ENCODE data around the gene NOL6.

DNA sequence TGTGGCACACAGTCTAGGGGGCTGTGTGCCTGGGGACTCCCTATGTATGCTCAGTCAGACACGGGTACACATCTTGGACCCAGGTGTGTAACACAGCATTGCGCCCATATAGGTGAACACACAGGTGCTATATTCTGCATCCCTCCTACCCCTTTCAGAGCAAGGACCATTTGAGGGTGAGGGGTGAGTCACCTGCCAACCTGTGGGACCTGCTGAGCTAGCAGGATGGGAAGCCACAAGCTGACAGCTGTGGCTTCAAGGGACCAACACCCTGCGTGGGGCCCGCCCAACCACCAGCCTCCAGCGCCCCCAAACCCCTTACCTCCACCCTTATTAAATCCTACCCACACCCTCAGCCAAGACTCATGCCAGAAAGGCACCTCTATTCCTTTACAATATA, 56.7 kb downstream of the NOL6 start:
- TF ChIP-seq ZFP3 (CRISPR knock-in tag; IDR thresholded peaks at IDR 0.05), result no peak
- TF ChIP-seq, protein P1, sequence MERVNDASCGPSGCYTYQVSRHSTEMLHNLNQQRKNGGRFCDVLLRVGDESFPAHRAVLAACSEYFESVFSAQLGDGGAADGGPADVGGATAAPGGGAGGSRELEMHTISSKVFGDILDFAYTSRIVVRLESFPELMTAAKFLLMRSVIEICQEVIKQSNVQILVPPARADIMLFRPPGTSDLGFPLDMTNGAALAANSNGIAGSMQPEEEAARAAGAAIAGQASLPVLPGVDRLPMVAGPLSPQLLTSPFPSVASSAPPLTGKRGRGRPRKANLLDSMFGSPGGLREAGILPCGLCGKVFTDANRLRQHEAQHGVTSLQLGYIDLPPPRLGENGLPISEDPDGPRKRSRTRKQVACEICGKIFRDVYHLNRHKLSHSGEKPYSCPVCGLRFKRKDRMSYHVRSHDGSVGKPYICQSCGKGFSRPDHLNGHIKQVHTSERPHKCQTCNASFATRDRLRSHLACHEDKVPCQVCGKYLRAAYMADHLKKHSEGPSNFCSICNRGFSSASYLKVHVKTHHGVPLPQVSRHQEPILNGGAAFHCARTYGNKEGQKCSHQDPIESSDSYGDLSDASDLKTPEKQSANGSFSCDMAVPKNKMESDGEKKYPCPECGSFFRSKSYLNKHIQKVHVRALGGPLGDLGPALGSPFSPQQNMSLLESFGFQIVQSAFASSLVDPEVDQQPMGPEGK (CRISPR knock-in tag; IDR thresholded peaks at IDR 0.05; ENCODE audit: borderline replicate concordance), result no peak
- no peak for TF ChIP-seq TCF4 (CRISPR knock-in tag; IDR thresholded peaks at IDR 0.05; ENCODE audit: borderline replicate concordance)
- no peak for TF ChIP-seq ZNF8 (CRISPR knock-in tag; IDR thresholded peaks at IDR 0.05)
- TF ChIP-seq, protein P2, sequence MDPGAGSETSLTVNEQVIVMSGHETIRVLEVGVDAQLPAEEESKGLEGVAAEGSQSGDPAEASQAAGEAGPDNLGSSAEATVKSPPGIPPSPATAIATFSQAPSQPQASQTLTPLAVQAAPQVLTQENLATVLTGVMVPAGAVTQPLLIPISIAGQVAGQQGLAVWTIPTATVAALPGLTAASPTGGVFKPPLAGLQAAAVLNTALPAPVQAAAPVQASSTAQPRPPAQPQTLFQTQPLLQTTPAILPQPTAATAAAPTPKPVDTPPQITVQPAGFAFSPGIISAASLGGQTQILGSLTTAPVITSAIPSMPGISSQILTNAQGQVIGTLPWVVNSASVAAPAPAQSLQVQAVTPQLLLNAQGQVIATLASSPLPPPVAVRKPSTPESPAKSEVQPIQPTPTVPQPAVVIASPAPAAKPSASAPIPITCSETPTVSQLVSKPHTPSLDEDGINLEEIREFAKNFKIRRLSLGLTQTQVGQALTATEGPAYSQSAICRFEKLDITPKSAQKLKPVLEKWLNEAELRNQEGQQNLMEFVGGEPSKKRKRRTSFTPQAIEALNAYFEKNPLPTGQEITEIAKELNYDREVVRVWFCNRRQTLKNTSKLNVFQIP (CRISPR knock-in tag; IDR thresholded peaks at IDR 0.05; ENCODE audit: borderline replicate concordance, low read depth), result no peak
- no peak for TF ChIP-seq SNAI2 (CRISPR knock-in tag; IDR thresholded peaks at IDR 0.05)
- TF ChIP-seq ZNF565 (CRISPR knock-in tag; conservative IDR thresholded peaks at IDR 0.05; ENCODE audit: low read depth), result no peak
- no peak for TF ChIP-seq ZFP30 (CRISPR knock-in tag; IDR thresholded peaks at IDR 0.05)
- no peak for TF ChIP-seq ESRRG (CRISPR knock-in tag; IDR thresholded peaks at IDR 0.05)
- TF ChIP-seq ZC3H10 (CRISPR knock-in tag; IDR thresholded peaks at IDR 0.05), result no peak
- TF ChIP-seq TOX (CRISPR knock-in tag; IDR thresholded peaks at IDR 0.05; ENCODE audit: borderline replicate concordance), result no peak
- no peak for TF ChIP-seq ZNF70 (CRISPR knock-in tag; IDR thresholded peaks at IDR 0.05)
- no peak for TF ChIP-seq BACH2 (CRISPR knock-in tag; IDR thresholded peaks at IDR 0.05; ENCODE audit: borderline replicate concordance)
- TF ChIP-seq OSR1 (CRISPR knock-in tag; IDR thresholded peaks at IDR 0.05), result no peak

All from SK-N-SH treated with all-trans-retinoic acid at 6 μM for 48 hours (cell line).